Activated naive CD8-positive, alpha-beta T cell treated with anti-CD3 and anti-CD28 coated beads for 36 hours (primary cell): ENCODE measurements around the gene CREB1. TPM values are rescaled to one million over a fixed set of nuclear protein-coding genes. Genes with fewer than 3 reads are reported as not detected.
"Not testable (repeated sequence)": the region's sequence is repeated elsewhere in the genome, so short reads cannot be mapped to it uniquely, and the experiment has no call there.

Source experiments
- DNase-seq: peaks from one replicate; pipeline ENCODE4 v3.0.0; 2021
- H3K27ac Mint-ChIP-seq: one replicate; pipeline ENCODE4 v1.8.0; 2022; ENCODE audit warnings: mild to moderate bottlenecking, moderate library complexity, mixed read lengths
- H3K27me3 Mint-ChIP-seq: one replicate; pipeline ENCODE4 v1.8.0; 2022; ENCODE audit warnings: mild to moderate bottlenecking, mixed read lengths
- H3K36me3 Mint-ChIP-seq: one replicate; pipeline ENCODE4 v1.8.0; 2021; ENCODE audit warnings: mild to moderate bottlenecking, mixed read lengths
- H3K4me1 Mint-ChIP-seq: one replicate; pipeline ENCODE4 v1.8.0; 2021; ENCODE audit warnings: mixed read lengths
- H3K4me3 Mint-ChIP-seq: one replicate; pipeline ENCODE4 v1.8.0; 2022; ENCODE audit warnings: mild to moderate bottlenecking, moderate library complexity, mixed read lengths
- H3K9me3 Mint-ChIP-seq: one replicate; pipeline ENCODE4 v1.8.0; 2022; ENCODE audit warnings: mixed read lengths
- total RNA-seq, 2 experiments: library from RNA; stranded (reverse); gene quantifications; one replicate each; pipeline ENCODE4 v1.2.3, GENCODE V29; 2021

CREB1 gene
- total RNA-seq, 2 experiments from 2014 or later: 71.9 to 81.8 TPM

DNA sequence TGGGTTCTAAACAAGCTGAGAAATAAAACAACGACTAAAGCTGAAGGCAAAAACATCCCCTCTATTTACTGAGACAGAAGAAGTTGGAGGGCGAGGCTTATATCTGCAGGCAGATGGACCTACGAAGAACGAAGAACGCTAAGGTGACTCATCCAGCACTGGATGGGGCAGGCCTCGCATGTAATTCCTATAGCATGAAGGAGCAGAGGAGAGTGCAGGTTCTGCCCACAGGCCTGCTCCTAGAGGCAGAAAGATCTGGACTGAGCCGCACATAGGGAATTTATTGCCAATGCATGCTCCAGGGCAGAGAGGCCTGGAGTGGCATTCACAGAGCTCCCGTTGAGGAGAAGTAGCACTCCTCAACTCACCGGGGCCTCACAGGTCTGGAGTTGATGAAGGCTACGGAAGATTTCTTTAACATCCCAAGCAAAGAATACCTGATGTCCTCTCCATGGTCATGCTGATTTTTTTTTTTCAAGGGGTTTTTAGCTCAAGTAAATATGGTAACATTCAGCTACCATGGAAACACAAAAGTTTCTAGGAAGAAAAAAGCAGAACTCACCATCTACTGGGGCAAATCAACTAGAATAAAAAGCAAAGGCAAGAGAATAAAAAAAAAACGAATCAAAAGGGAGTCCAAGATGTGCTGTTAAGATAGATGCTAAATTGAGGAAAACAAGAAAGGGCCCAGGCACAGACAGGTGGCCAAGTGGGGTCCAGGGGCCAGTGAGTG is 105.9 kb downstream of the CREB1 start:
- H3K36me3 Mint-ChIP-seq: no peaks in the 10 kb centered on the region
- peaks cover 8% of the 10 kb centered on the region for H3K4me1 Mint-ChIP-seq
- peaks cover 4% of the 10 kb centered on the region for H3K9me3 Mint-ChIP-seq
- DNase-seq: no peak
- H3K27me3 Mint-ChIP-seq: no peaks in the 10 kb centered on the region
- no peak overlapping the region for H3K27ac Mint-ChIP-seq
- H3K4me3 Mint-ChIP-seq: no peak overlapping the region

DNA sequence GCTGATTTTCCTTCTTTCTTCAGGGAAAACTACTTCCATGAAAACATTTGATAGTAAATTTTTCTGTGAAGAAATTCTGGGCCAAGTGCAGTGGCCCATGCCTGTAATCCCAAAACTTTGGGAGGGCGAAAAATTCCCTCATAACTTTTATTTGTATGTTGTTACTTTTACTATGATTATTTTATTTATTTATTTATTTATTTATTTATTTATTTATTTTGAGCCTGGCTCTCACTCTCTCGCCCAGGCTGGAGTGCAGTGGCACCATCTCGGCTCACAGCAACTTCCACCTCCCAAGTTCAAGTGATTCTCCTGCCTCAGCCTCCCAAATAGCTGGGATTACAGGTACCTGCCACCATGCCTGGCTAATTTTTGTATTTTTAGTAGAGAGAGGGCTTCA is 109.5 kb downstream of the CREB1 start:
- not testable (repeated sequence) for H3K27me3 Mint-ChIP-seq, H3K4me1 Mint-ChIP-seq, H3K9me3 Mint-ChIP-seq, H3K4me3 Mint-ChIP-seq, H3K27ac Mint-ChIP-seq, H3K36me3 Mint-ChIP-seq, DNase-seq

DNA sequence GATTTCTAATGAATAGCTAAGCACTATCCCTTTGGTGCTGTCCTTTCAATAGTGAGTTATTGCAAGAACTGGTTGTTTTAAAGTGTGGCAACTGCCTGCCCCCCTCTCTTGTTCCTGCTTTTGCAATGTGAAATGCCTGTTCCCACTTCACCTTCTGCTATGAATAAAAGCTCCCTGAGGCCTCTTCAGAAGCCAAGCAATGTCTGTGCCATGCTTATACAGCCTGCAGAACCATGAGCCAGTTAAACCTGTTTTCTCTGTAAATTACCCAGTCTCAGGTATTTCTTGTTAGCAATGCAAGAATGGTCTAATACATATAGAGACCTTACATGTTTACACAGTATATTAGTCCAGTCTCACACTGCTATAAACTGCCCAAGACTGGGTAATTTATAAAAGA is 110.4 kb downstream of the CREB1 start:
- Mint-ChIP-seq H3K27ac (no peak overlapping the region), H3K4me3 (no peak overlapping the region), H3K9me3 (peaks cover 4% of the 10 kb centered on the region), H3K36me3 (no peaks in the 10 kb centered on the region), H3K4me1 (no peaks in the 10 kb centered on the region), H3K27me3 (no peaks in the 10 kb centered on the region)
- DNase-seq: no peak

DNA sequence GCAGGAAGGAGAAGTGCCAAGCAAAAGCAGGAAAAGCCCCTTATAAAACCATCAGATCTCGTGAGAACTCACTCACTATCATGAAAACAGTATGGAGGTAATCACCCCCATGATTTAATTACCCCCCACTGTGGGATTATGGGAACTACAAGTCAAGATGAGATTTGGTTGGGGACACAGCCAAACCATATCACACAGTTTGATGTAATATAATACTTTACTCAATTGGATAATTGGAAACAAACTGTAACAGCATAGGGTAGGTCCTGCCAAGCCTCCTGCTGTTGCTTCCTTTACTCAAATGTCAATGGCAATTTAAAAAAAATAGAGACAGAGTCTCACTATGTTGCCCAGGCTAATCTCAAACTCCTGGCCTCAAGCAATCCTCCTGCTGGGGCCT is 110.9 kb downstream of the CREB1 start:
- Mint-ChIP-seq H3K4me1 (no peaks in the 10 kb centered on the region), H3K36me3 (no peaks in the 10 kb centered on the region), H3K4me3 (no peak overlapping the region), H3K27me3 (no peaks in the 10 kb centered on the region), H3K9me3 (peaks cover 4% of the 10 kb centered on the region), H3K27ac (no peak overlapping the region)
- DNase-seq: no peak

DNA sequence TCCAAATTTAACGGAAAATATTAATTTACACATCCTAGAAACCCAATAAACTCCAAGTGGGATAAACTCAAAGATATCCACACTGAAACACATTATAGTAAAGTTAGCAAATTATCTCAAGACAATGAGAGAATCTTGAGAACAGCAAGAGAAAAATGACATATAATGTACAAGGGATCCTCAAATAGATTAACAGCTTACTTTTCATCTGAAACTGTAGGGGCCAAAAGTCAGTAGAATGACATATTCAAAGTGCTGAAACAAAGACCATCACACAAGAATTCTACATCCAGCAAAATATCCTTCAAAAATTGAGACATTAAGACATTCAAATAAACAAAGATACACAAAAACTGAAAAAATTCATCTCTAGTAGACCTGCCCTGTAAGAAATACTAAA is 114.1 kb downstream of the CREB1 start:
- no peak overlapping the region for H3K4me3 Mint-ChIP-seq
- H3K36me3 Mint-ChIP-seq: no peaks in the 10 kb centered on the region
- H3K9me3 Mint-ChIP-seq: peaks cover 4% of the 10 kb centered on the region
- peaks cover 1% of the 10 kb centered on the region for H3K4me1 Mint-ChIP-seq
- H3K27ac Mint-ChIP-seq: no peak overlapping the region
- DNase-seq: no peak
- H3K27me3 Mint-ChIP-seq: no peaks in the 10 kb centered on the region

DNA sequence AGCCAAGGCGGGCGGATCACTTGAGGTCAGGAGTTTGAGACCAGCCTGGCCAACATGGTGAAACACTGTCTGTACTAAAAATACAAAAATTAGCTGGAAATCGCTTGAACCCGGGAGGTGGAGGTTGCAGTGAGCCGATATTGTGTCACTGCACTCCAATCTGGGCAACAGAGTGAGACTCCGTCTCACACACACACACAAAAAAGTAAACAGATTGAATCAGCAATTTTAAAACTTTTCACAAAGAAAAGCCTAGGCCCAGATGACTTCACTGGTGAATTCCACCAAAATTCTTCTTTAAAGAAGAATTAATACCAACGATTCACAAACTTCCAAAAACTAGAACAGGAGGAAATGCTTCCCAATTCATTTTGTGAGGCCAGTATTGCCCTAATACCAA is 116.8 kb downstream of the CREB1 start:
- not testable (repeated sequence) for H3K9me3 Mint-ChIP-seq, H3K4me1 Mint-ChIP-seq, H3K27me3 Mint-ChIP-seq, H3K4me3 Mint-ChIP-seq, DNase-seq, H3K27ac Mint-ChIP-seq, H3K36me3 Mint-ChIP-seq

Other genes starting within 250 kb of the CREB1 start
- 10 to 100 TPM; 33.7 to 39.2 TPM for gene METTL21A, start 95.4 kb downstream of the CREB1 start, total RNA-seq
- gene CCNYL1, start 181.7 kb downstream of the CREB1 start, total RNA-seq: 1 to 10 TPM; 5.8 to 6.0 TPM
- gene FZD5, start 239.9 kb downstream of the CREB1 start, total RNA-seq: 1 to 10 TPM; 1.5 to 1.6 TPM